Measurements from ENCODE around the gene SRMS. TPM values are rescaled to one million over a fixed set of nuclear protein-coding genes. Genes with fewer than 3 reads are reported as not detected.

SRMS gene
- total RNA-seq, 1 donor from 2014 or later = not detected

DNA sequence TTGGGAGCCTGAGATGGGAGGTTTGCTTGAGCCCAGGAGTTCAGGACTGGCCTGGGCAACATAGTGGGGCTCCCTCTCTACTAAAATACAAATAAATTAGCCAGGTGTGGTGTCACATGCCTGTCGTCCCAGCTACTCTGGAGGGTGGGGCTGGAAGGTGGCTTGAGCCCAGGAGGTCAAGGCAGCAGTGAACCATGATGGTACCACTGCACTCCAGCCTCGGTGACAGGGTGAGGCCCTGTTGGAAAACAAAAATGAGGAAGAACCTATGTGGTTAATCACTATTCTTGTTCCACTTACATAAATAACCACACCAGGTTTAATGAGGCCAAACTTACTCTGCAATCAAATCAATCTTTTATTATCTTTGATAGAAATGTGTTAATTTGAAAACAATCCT is 21.6 kb downstream of the SRMS start:
- Mint-ChIP-seq H3K9me3 (peaks cover 3% of the 10 kb centered on the region), H3K27ac (no peak overlapping the region), H3K36me3 (ENCODE audit: low read depth) (peaks cover 19% of the 10 kb centered on the region), H3K4me3 (no peak overlapping the region), H3K4me1 (peaks cover 13% of the 10 kb centered on the region), H3K27me3 (no peaks in the 10 kb centered on the region)
- intact Hi-C loops (cut with micrococcal nuclease) = no loop called here
- DNase-seq = no peak

DNA sequence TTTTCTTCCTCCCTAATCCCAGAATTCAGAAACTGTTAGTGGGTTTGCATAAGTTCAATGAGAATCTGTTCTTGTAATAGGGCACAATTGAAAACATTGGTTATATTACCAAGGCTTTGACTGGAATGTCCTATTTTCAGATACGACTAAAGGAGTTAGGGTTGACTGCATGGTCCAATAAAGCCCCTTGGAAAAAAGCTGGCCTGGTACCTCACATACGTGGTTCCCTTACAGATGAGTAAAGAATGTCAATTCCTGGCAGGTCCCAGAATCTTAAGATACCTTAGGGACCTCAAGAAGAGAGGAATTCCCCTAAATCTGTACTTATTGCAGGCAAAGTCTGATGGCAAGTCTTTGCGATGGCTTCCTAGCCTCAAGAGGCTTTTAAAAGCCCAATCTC is 22.4 kb downstream of the SRMS start:
- peak; percentile 56 for DNase-seq
- H3K4me1 Mint-ChIP-seq = peaks cover 13% of the 10 kb centered on the region
- peaks cover 3% of the 10 kb centered on the region for H3K9me3 Mint-ChIP-seq
- H3K36me3 Mint-ChIP-seq (ENCODE audit: low read depth) = peaks cover 19% of the 10 kb centered on the region
- no peaks in the 10 kb centered on the region for H3K27me3 Mint-ChIP-seq
- no peak overlapping the region for H3K27ac Mint-ChIP-seq
- H3K4me3 Mint-ChIP-seq = no peak overlapping the region
- intact Hi-C loops (cut with micrococcal nuclease) = no loop called here

GRCh38 chr20:63522981-63523611 is 24.5 kb downstream of the SRMS start:
- H3K4me1 Mint-ChIP-seq = peaks cover 12% of the 10 kb centered on the region
- H3K27ac Mint-ChIP-seq = no peak overlapping the region
- peaks cover 19% of the 10 kb centered on the region for H3K36me3 Mint-ChIP-seq (ENCODE audit: low read depth)
- intact Hi-C loops (cut with micrococcal nuclease) = loop anchor here (5.0 kb wide), 1 partner anchor 554 kb away; the partner anchor contains the start of gene RGS19
- H3K27me3 Mint-ChIP-seq = peaks cover 3% of the 10 kb centered on the region
- no peak overlapping the region for H3K4me3 Mint-ChIP-seq
- H3K9me3 Mint-ChIP-seq = peaks cover 3% of the 10 kb centered on the region
- no peak for DNase-seq

DNA sequence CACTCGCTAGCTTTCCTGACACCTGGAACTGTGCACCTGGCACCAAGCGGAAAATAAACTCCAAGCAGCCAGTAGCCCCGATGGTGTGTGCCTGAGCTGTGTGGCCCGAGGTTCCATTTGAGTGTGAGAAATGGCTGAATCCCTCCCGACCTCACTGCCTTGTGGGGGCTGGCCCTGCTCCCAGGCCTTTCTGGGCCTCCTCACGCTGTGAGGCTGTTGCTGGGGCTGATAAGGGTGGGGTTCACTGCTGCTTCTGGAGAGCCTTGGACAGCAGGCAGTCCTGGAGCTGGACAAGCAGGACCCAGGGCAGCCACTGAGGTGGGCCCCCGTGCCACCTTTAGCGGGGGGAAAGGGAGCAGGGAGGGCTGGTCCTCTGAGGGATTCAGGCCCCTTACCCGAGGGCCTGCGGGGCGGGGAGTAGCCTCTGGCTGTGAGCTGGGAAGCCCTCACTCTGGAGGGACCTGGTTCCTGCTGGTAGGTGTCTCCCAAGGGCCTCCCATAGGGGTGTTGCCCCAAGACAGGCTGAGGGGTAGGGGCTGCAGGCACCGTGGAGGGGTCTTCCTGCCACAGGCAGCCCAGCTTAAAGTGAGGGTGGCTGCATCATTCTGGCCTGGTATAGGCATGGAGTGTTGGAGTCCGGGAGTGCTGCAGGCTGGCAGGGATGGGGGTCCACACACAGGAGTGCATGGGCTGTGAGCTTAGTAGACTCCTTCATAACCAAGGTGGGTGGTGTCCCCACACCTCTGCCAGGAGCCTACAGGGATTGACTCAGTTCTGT is 25.3 kb downstream of the SRMS start:
- peaks cover 5% of the 10 kb centered on the region for H3K27me3 Mint-ChIP-seq
- peak overlapping the region; percentile 67 for H3K27ac Mint-ChIP-seq
- H3K36me3 Mint-ChIP-seq (ENCODE audit: low read depth) = peaks cover 21% of the 10 kb centered on the region
- peaks cover 12% of the 10 kb centered on the region for H3K4me1 Mint-ChIP-seq
- peaks cover 3% of the 10 kb centered on the region for H3K9me3 Mint-ChIP-seq
- DNase-seq = peak; percentile 61
- H3K4me3 Mint-ChIP-seq = peak overlapping the region; percentile 59
- intact Hi-C loops (cut with micrococcal nuclease) = loop anchor here (5.0 kb wide), 1 partner anchor 555 kb away; the partner anchor contains the start of gene RGS19

GRCh38 chr20:63521602-63522001 is 25.9 kb downstream of the SRMS start:
- intact Hi-C loops (cut with micrococcal nuclease) = loop anchor here (2.0 to 5.0 kb wide), 3 partner anchors 25 to 556 kb away; partner anchors contain the start of gene RGS19
- Mint-ChIP-seq H3K4me3 (peak overlapping the region; percentile 83), H3K4me1 (peaks cover 12% of the 10 kb centered on the region), H3K36me3 (ENCODE audit: low read depth) (peaks cover 21% of the 10 kb centered on the region), H3K27me3 (peaks cover 5% of the 10 kb centered on the region), H3K27ac (peak overlapping the region; percentile 51), H3K9me3 (peaks cover 3% of the 10 kb centered on the region)
- peak; percentile 58 for DNase-seq

DNA sequence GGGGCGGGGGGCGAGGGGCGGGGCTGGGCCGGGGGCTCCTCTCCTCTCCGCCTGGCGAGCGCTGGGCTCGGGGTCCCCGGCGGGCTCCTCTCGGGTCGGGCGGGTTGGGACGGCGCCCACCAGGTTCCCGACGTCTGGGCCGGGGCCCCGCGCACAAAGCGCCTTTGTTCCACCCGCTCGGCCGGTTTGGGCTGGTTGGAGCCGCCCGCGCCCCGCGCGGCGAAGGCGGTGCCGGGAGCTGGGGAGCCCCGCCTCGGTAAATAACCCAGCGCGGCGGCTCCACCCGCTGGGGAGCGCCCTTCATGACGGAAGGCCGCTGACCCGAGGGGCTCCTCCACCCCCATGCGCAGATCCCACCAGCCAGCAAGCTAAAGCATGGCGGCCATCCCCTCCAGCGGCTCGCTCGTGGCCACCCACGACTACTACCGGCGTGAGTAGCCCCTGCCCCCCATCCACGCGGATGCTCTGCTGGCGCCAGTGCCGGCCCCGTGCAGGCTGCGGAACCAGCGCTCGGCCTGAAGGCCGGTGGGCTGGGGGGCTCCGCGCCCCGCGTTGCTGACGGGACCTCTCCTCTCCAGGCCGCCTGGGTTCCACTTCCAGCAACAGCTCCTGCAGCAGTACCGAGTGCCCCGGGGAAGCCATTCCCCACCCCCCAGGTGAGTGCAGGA is 26.5 kb downstream of the SRMS start:
- DNase-seq = peak; percentile 93
- H3K27ac Mint-ChIP-seq = peak overlapping the region; percentile 51
- H3K9me3 Mint-ChIP-seq = peaks cover 3% of the 10 kb centered on the region
- intact Hi-C loops (cut with micrococcal nuclease) = loop anchor here (1.0 to 5.0 kb wide), 5 partner anchors 16 to 556 kb away; partner anchors contain the start of genes PTK6 and RGS19
- peaks cover 12% of the 10 kb centered on the region for H3K4me1 Mint-ChIP-seq
- H3K4me3 Mint-ChIP-seq = peak overlapping the region; percentile 83
- H3K36me3 Mint-ChIP-seq (ENCODE audit: low read depth) = peaks cover 21% of the 10 kb centered on the region
- peaks cover 5% of the 10 kb centered on the region for H3K27me3 Mint-ChIP-seq

DNA sequence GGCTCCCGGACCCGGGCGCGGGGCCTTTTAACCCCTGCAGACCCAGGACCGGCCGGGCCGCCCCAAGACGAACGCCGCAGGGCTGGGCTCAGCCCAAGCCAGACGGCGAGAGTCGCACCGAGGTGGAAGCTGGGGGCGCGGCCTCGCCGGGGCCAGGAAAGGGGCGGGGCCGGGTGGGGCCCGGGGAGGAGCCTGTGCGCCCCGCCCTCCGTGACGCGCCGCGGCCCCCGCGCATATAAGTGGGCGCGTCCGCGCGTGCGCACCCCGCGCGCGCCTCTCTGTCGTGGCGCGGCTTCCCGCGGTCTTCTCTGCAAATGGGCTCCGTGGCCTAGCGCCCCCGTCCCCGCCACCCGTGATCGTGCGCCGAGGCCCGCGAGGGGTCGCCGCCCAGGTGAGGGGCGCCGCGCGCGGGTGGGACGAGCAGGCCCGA is 27.0 kb downstream of the SRMS start, which contains the start of gene PPDPF:
PPDPF (plus strand) TSS at position 262 of the 430 bp plus-strand sequence. CDS start 544 bp downstream, outside the sequence.
- H3K4me1 Mint-ChIP-seq = peaks cover 12% of the 10 kb centered on the region
- peaks cover 8% of the 10 kb centered on the region for H3K27me3 Mint-ChIP-seq
- intact Hi-C loops (cut with micrococcal nuclease) = loop anchor here (1.0 to 5.0 kb wide), 5 partner anchors 17 to 557 kb away; partner anchors contain the start of genes PTK6 and RGS19
- peaks cover 21% of the 10 kb centered on the region for H3K36me3 Mint-ChIP-seq (ENCODE audit: low read depth)
- H3K9me3 Mint-ChIP-seq = peaks cover 3% of the 10 kb centered on the region
- peak within 1 kb of the TSS; percentile 83 for H3K4me3 Mint-ChIP-seq
- DNase-seq = peak; percentile 95
- H3K27ac Mint-ChIP-seq = peak within 1 kb of the TSS; percentile 74

- intact Hi-C loops (cut with micrococcal nuclease) = loop anchor here (1.0 to 5.0 kb wide), 5 partner anchors 17 to 557 kb away; partner anchors contain the start of genes PTK6 and RGS19
Measured at GRCh38 chr20:63519668-63520503, 27.7 kb downstream of the SRMS start.

DNA sequence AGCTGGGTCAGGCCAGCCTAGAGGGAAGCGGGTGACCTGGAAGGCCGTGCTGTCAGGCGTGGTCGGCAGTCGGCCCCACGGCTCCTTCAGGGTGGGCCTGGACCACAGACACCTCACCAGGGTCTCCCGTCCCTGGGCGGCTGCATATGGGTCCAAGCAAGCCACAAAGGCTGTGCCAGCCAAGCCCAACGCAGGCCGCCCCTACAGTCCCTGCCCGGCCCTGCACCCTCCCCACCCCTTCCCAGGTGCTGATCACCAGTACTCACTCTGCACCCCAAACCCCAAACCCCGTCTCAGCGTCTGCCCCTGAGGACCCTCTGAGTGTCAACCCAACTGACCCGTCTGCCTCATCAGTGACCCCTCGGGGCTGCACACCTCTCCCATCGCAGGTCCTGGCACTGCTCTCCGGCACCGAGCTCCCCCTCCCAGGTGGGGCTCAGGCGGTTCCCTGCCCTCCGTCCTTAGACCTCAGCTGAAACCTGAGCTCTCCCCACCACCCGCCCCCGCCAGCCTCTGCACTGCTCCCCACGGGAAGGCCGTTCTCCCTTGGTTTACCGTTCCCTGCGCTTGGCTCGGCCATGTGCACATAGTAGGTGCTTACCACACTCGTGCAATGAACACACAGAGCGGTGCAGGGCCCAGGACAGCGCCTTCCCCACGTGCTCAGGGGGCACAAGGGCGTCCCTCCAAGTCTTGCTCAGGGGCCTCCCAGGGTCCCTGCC is 28.4 kb downstream of the SRMS start:
- H3K9me3 Mint-ChIP-seq = peaks cover 6% of the 10 kb centered on the region
- peaks cover 12% of the 10 kb centered on the region for H3K4me1 Mint-ChIP-seq
- H3K27me3 Mint-ChIP-seq = peaks cover 16% of the 10 kb centered on the region
- peak overlapping the region; percentile 72 for H3K27ac Mint-ChIP-seq
- peak; percentile 55 for DNase-seq
- H3K36me3 Mint-ChIP-seq (ENCODE audit: low read depth) = peaks cover 18% of the 10 kb centered on the region
- H3K4me3 Mint-ChIP-seq = peak overlapping the region; percentile 81
- intact Hi-C loops (cut with micrococcal nuclease) = no loop called here

More at GRCh38 chr20:63519668-63520503, 27.7 kb downstream of the SRMS start:
- DNase-seq = peak; percentile 93
- Mint-ChIP-seq H3K27ac (peak overlapping the region; percentile 72), H3K27me3 (peaks cover 14% of the 10 kb centered on the region), H3K9me3 (peaks cover 6% of the 10 kb centered on the region), H3K4me1 (peaks cover 12% of the 10 kb centered on the region), H3K4me3 (peak overlapping the region; percentile 81), H3K36me3 (ENCODE audit: low read depth) (peaks cover 21% of the 10 kb centered on the region)

- H3K4me3 Mint-ChIP-seq = peak overlapping the region; percentile 17
- H3K27ac Mint-ChIP-seq = no peak overlapping the region
- peaks cover 20% of the 10 kb centered on the region for H3K27me3 Mint-ChIP-seq
- peak; percentile 57 for DNase-seq
- peaks cover 12% of the 10 kb centered on the region for H3K36me3 Mint-ChIP-seq (ENCODE audit: low read depth)
- peaks cover 6% of the 10 kb centered on the region for H3K9me3 Mint-ChIP-seq
- peaks cover 9% of the 10 kb centered on the region for H3K4me1 Mint-ChIP-seq
- intact Hi-C loops (cut with micrococcal nuclease) = no loop called here
Measured at GRCh38 chr20:63518351-63518861, 29.1 kb downstream of the SRMS start.

GRCh38 chr20:63517376-63518309 is 29.9 kb downstream of the SRMS start:
- peaks cover 8% of the 10 kb centered on the region for H3K4me1 Mint-ChIP-seq
- peaks cover 6% of the 10 kb centered on the region for H3K36me3 Mint-ChIP-seq (ENCODE audit: low read depth)
- no peak for DNase-seq
- H3K4me3 Mint-ChIP-seq = no peak overlapping the region
- peaks cover 27% of the 10 kb centered on the region for H3K27me3 Mint-ChIP-seq
- intact Hi-C loops (cut with micrococcal nuclease) = no loop called here
- H3K9me3 Mint-ChIP-seq = peaks cover 5% of the 10 kb centered on the region
- H3K27ac Mint-ChIP-seq = no peak overlapping the region

Data from activated CD4-positive, alpha-beta T cell treated with anti-CD3 and anti-CD28 coated beads, Interleukin-2, amount 10 ng/mL, durations not matched to agents 24 days and 14 days (primary cell).